ENCODE results near the gene CDHR2.

The CDHR2 gene

DNA sequence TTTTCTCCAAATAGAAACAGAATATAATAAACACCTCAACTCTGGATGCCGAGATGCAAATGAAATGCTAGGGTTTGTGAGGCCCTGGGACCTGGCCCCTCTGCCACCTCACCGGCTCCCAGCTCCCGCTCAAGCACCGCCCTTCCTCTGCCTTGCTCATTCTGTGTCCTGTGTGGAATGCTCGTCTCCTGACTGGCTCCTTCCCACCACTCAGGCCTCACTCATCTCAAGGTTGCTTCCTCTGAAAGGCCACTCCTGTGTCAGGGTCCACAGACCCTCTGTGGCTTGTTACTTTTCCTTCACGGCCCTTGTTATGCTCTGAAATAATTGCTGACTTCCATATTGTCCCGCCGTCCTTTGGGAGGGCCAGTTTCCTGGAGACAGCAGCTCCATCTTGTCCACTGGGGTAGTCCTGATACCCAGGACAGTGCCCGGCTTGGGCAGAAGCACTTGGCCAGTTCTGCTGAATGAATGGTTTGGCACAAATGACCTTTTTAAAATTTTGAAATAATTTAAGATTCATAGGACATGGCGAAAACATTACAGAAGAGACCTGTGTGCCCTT, 27.4 kb upstream of the CDHR2 start:
- Histone ChIP-seq H2BK5ac (ENCODE audit: low read depth, low read length, poor library complexity) (no peak overlapping the region), H3K18ac (ENCODE audit: low read length) (no peak overlapping the region), H3K27me3 (ENCODE audit: insufficient read depth, low read length) (no peaks in the 10 kb centered on the region), H3K4me3 (ENCODE audit: low read depth, low read length) (no peak overlapping the region), H3K9ac (ENCODE audit: low read length) (no peak overlapping the region), H3K27ac (ENCODE audit: low read depth, low read length) (no peak overlapping the region), H3K9me3 (ENCODE audit: insufficient read depth, low read depth, low read length) (peaks cover 3% of the 10 kb centered on the region), H4K91ac (ENCODE audit: low read depth, low read length) (no peak overlapping the region), H3K36me3 (ENCODE audit: control insufficient read depth in 1 of 2, insufficient read depth in 2 of 2, low read length in 2 of 2) (peaks cover 0 to 1% of the 10 kb centered on the region in 2 experiments), H2AFZ (ENCODE audit: insufficient read depth, low read length, poor library complexity) (no peak overlapping the region), H2BK120ac (ENCODE audit: insufficient read depth, low read length, poor library complexity) (no peak overlapping the region), H3K79me1 (ENCODE audit: low read length) (no peaks in the 10 kb centered on the region), H3K4me2 (ENCODE audit: low read length) (no peak overlapping the region), H3K79me2 (ENCODE audit: control insufficient read depth, insufficient read depth, low read length, poor library complexity) (no peaks in the 10 kb centered on the region), H3K23ac (ENCODE audit: low read length) (no peak overlapping the region), H2AK5ac (ENCODE audit: low read length) (no peak overlapping the region), H2BK12ac (ENCODE audit: low read length) (no peak overlapping the region), H3K4ac (ENCODE audit: low read depth, low read length) (no peak overlapping the region), H3K14ac (ENCODE audit: low read length) (no peak overlapping the region), H3K4me1 (ENCODE audit: control insufficient read depth in 1 of 2, insufficient read depth in 2 of 2, low read length in 2 of 2) (no peaks in the 10 kb centered on the region), H4K12ac (ENCODE audit: low read depth, low read length) (no peak overlapping the region), H4K8ac (ENCODE audit: low read depth, low read length) (no peak overlapping the region)
- no CpG with 5 or more reads among the region's 10 CpGs for WGBS (ENCODE audit: extremely low coverage, insufficient coverage, insufficient read length)
- DNase-seq, result no peak

DNA sequence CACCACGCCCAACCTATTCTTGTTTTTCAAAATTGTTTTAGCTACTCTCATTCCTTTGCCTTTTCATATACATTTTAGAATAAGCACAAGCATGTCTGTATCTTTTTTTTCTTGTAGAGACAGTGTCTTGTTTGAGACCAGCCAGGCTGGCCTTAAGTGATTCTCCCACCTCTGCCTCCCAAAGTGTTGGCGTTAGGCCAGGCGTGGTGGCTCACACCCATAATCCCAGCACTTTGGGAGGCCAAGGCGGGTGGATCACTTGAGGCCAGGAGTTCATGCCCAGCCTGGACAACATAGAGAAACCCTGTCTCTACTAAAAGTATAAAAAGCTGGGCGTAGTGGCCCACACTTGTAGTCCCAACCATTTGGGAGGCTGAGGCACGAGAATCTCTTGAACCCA, 25.0 kb upstream of the CDHR2 start:
- H3K79me2 ChIP-seq (ENCODE audit: control insufficient read depth, insufficient read depth, low read length, poor library complexity), result no peaks in the 10 kb centered on the region
- no peak overlapping the region for H4K12ac ChIP-seq (ENCODE audit: low read depth, low read length)
- no peak overlapping the region for H3K14ac ChIP-seq (ENCODE audit: low read length)
- H4K91ac ChIP-seq (ENCODE audit: low read depth, low read length), result no peak overlapping the region
- H2AFZ ChIP-seq (ENCODE audit: insufficient read depth, low read length, poor library complexity), result no peak overlapping the region
- no peak overlapping the region for H3K4me2 ChIP-seq (ENCODE audit: low read length)
- peaks cover 20 to 21% of the 10 kb centered on the region in 2 experiments for H3K36me3 ChIP-seq (ENCODE audit: control insufficient read depth in 1 of 2, insufficient read depth in 2 of 2, low read length in 2 of 2)
- no peak overlapping the region for H3K9ac ChIP-seq (ENCODE audit: low read length)
- H3K27ac ChIP-seq (ENCODE audit: low read depth, low read length), result no peak overlapping the region
- H2BK5ac ChIP-seq (ENCODE audit: low read depth, low read length, poor library complexity), result no peak overlapping the region
- no peak overlapping the region for H2BK120ac ChIP-seq (ENCODE audit: insufficient read depth, low read length, poor library complexity)
- no peak overlapping the region for H4K8ac ChIP-seq (ENCODE audit: low read depth, low read length)
- H3K4me3 ChIP-seq (ENCODE audit: low read depth, low read length), result no peak overlapping the region
- H3K27me3 ChIP-seq (ENCODE audit: insufficient read depth, low read length), result no peaks in the 10 kb centered on the region
- H2AK5ac ChIP-seq (ENCODE audit: low read length), result no peak overlapping the region
- H2BK12ac ChIP-seq (ENCODE audit: low read length), result no peak overlapping the region
- H3K4ac ChIP-seq (ENCODE audit: low read depth, low read length), result no peak overlapping the region
- peaks cover 3% of the 10 kb centered on the region for H3K9me3 ChIP-seq (ENCODE audit: insufficient read depth, low read depth, low read length)
- H3K4me1 ChIP-seq (ENCODE audit: control insufficient read depth in 1 of 2, insufficient read depth in 2 of 2, low read length in 2 of 2), result no peaks in the 10 kb centered on the region
- no CpG with 5 or more reads among the region's 6 CpGs for WGBS (ENCODE audit: extremely low coverage, insufficient coverage, insufficient read length)
- no peaks in the 10 kb centered on the region for H3K79me1 ChIP-seq (ENCODE audit: low read length)
- no peak for DNase-seq
- no peak overlapping the region for H3K18ac ChIP-seq (ENCODE audit: low read length)
- H3K23ac ChIP-seq (ENCODE audit: low read length), result no peak overlapping the region

DNA sequence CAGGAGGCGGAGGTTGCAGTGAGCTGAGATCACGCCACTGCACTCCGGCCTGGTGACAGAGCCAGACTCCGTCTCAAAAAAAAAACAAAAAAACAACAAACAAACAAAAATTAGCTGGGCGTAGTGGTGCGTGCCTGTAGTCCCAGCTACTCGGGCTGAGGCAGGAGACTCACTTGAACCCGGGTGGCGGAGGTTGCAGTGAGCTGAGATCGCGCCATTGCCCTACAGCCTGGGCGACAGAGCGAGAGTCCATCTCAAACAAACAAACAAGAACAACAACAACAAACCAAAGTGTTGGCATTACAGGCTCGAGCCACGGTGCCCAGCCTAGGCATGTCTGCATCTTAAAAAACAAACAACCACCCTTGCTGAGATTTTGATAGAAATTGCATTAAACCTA, 24.2 kb upstream of the CDHR2 start:
- Histone ChIP-seq H3K9ac (ENCODE audit: low read length) (no peak overlapping the region), H3K36me3 (ENCODE audit: control insufficient read depth in 1 of 2, insufficient read depth in 2 of 2, low read length in 2 of 2) (peaks cover 27 to 29% of the 10 kb centered on the region in 2 experiments), H3K23ac (ENCODE audit: low read length) (no peak overlapping the region), H3K4me3 (ENCODE audit: low read depth, low read length) (no peak overlapping the region), H2AFZ (ENCODE audit: insufficient read depth, low read length, poor library complexity) (no peak overlapping the region), H3K9me3 (ENCODE audit: insufficient read depth, low read depth, low read length) (peaks cover 3% of the 10 kb centered on the region), H3K27ac (ENCODE audit: low read depth, low read length) (no peak overlapping the region), H4K12ac (ENCODE audit: low read depth, low read length) (no peak overlapping the region), H2BK5ac (ENCODE audit: low read depth, low read length, poor library complexity) (no peak overlapping the region), H3K4ac (ENCODE audit: low read depth, low read length) (no peak overlapping the region), H2BK120ac (ENCODE audit: insufficient read depth, low read length, poor library complexity) (no peak overlapping the region), H3K4me2 (ENCODE audit: low read length) (no peak overlapping the region), H3K79me2 (ENCODE audit: control insufficient read depth, insufficient read depth, low read length, poor library complexity) (no peaks in the 10 kb centered on the region), H4K8ac (ENCODE audit: low read depth, low read length) (no peak overlapping the region), H4K91ac (ENCODE audit: low read depth, low read length) (no peak overlapping the region), H3K27me3 (ENCODE audit: insufficient read depth, low read length) (no peaks in the 10 kb centered on the region), H3K79me1 (ENCODE audit: low read length) (no peaks in the 10 kb centered on the region), H3K18ac (ENCODE audit: low read length) (no peak overlapping the region), H3K14ac (ENCODE audit: low read length) (no peak overlapping the region), H2AK5ac (ENCODE audit: low read length) (no peak overlapping the region), H2BK12ac (ENCODE audit: low read length) (no peak overlapping the region), H3K4me1 (ENCODE audit: control insufficient read depth in 1 of 2, insufficient read depth in 2 of 2, low read length in 2 of 2) (no peaks in the 10 kb centered on the region)
- no CpG with 5 or more reads among the region's 15 CpGs for WGBS (ENCODE audit: extremely low coverage, insufficient coverage, insufficient read length)
- no peak for DNase-seq

DNA sequence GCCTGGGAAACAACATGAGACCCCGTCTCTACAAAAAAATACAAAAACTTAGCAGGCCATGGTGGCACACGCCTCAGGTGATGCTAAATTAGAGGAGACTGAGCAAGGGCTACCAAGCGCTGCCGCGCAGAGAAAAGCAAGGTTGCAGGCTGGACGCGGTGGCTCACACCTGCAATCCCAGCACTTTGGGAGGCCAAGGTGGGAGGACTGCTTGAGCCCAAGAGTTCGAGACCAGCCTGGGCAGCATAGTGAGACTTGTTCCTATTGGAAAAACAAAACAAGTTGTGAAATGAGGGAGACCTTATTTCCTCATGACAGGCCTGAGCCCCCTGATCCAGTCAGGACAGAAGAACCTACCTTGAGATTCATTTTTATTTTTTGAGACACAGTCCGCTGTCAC, 23.5 kb upstream of the CDHR2 start:
- peaks cover 31 to 33% of the 10 kb centered on the region in 2 experiments for H3K36me3 ChIP-seq (ENCODE audit: control insufficient read depth in 1 of 2, insufficient read depth in 2 of 2, low read length in 2 of 2)
- no peak overlapping the region for H3K9ac ChIP-seq (ENCODE audit: low read length)
- H3K14ac ChIP-seq (ENCODE audit: low read length), result no peak overlapping the region
- H3K4me3 ChIP-seq (ENCODE audit: low read depth, low read length), result no peak overlapping the region
- H3K23ac ChIP-seq (ENCODE audit: low read length), result no peak overlapping the region
- no peak overlapping the region for H3K4me2 ChIP-seq (ENCODE audit: low read length)
- no peak overlapping the region for H2BK120ac ChIP-seq (ENCODE audit: insufficient read depth, low read length, poor library complexity)
- no peak overlapping the region for H2BK5ac ChIP-seq (ENCODE audit: low read depth, low read length, poor library complexity)
- H3K4ac ChIP-seq (ENCODE audit: low read depth, low read length), result no peak overlapping the region
- no peak overlapping the region for H2AFZ ChIP-seq (ENCODE audit: insufficient read depth, low read length, poor library complexity)
- DNase-seq, result no peak
- no CpG with 5 or more reads among the region's 9 CpGs for WGBS (ENCODE audit: extremely low coverage, insufficient coverage, insufficient read length)
- no peaks in the 10 kb centered on the region for H3K4me1 ChIP-seq (ENCODE audit: control insufficient read depth in 1 of 2, insufficient read depth in 2 of 2, low read length in 2 of 2)
- H4K12ac ChIP-seq (ENCODE audit: low read depth, low read length), result no peak overlapping the region
- no peak overlapping the region for H3K18ac ChIP-seq (ENCODE audit: low read length)
- H3K27ac ChIP-seq (ENCODE audit: low read depth, low read length), result no peak overlapping the region
- no peaks in the 10 kb centered on the region for H3K79me1 ChIP-seq (ENCODE audit: low read length)
- H3K79me2 ChIP-seq (ENCODE audit: control insufficient read depth, insufficient read depth, low read length, poor library complexity), result no peaks in the 10 kb centered on the region
- no peak overlapping the region for H2BK12ac ChIP-seq (ENCODE audit: low read length)
- no peaks in the 10 kb centered on the region for H3K27me3 ChIP-seq (ENCODE audit: insufficient read depth, low read length)
- no peak overlapping the region for H2AK5ac ChIP-seq (ENCODE audit: low read length)
- no peak overlapping the region for H4K8ac ChIP-seq (ENCODE audit: low read depth, low read length)
- no peaks in the 10 kb centered on the region for H3K9me3 ChIP-seq (ENCODE audit: insufficient read depth, low read depth, low read length)
- no peak overlapping the region for H4K91ac ChIP-seq (ENCODE audit: low read depth, low read length)
